Measurements from ENCODE around the gene BCAR3.
"Not testable (repeated sequence)": the region's sequence is repeated elsewhere in the genome, so short reads cannot be mapped to it uniquely, and the experiment has no call there.

Gene BCAR3

GRCh38 chr1:93576746-93577145 lies 104.9 kb downstream of the BCAR3 start:
- no peak for DNase-seq (ENCODE audit: low spot score)

DNA sequence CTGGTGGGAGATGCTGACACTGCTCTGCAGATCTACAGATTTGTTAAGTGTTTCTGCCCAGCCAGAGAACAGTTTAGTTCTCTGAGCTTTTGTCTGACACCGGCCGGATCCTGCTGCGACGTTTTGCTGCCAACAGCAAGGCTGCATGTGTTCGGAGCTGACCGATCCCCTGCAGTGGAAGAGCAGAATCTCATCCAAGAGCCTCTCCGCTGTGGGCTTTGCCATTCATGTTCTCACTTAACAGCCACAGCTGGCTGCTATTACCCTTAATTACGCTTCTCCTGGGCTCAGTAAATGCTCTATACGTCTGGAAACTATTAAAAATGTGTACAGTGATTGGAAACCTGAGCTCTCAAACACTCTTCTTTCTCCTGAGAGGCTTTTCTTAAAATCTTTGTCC lies 105.3 kb downstream of the BCAR3 start:
- peak; percentile 39 for DNase-seq (ENCODE audit: low spot score)

DNA sequence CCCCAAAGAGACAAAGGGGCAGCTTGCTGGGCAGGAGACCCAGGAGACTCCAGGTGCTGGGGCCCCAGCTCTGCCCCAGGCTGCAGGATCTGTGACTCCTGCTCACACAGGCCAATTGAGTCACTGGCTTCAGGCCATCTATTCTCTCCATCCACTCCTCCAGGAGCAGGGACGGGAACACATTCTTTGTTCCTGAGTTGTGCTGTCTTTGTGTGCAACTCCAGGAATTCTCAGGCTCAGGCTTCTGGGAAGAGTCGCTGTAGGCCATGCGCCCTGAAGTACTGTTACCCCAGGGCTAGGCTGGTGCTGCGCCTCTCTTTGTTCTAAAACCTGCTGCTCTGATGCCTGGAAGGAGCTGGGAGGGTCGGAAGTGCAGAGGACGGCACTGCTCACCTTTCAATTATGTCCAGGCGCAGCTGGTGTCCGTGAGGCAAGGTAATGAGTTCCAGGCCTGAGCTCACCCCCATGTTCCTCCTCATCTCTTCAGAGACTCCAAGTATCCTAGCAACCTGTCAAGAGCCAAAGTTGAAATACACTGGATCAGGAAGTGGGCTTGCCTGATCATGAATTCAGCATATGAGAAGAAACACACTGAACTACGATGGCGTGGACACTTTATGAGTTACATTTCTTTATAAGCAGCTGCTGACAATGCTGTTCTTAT lies 105.9 kb downstream of the BCAR3 start:
- no peak for DNase-seq (ENCODE audit: low spot score)

- DNase-seq (ENCODE audit: low spot score), result no peak
Observed at GRCh38 chr1:93574991-93575390, 106.6 kb downstream of the BCAR3 start.

- no peak for DNase-seq (ENCODE audit: low spot score)
Observed at GRCh38 chr1:93574511-93574910, 107.1 kb downstream of the BCAR3 start.

- no peak for DNase-seq (ENCODE audit: low spot score)
Observed at GRCh38 chr1:93573940-93574469, 107.6 kb downstream of the BCAR3 start.

DNA sequence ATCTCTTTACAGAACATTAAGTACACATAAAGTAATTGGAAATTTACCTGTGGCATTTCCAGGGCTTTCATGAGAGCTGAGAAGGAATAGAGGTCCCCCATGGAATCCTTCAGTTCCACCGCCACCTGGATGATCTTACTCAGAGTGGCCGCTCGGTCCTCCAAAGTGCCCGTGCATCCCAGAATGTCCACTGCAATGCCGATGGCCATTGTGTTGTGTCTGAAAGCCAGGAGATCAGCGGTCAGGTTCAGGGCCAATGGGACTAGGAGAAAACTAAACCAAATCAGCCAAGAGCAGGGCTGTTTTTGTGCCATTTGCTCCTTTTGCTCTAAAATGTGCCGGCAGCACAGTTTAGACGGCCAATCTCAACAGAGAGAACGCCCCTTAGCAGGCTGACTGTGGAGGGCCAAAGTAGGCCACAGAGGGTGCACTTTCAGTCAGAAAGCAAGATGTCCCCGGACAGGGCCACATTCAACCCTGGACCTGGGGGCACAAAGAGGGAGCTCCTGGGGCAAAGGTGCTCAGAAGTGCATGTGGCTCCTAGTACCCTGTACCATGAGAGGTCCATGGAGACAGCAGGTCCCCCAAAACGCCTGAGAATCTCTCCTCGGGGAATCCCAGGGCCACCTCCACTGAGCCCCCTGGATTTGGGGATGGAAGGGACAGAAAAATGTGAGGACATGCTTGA lies 109.9 kb downstream of the BCAR3 start:
- DNase-seq (ENCODE audit: low spot score), result no peak

- no peak for DNase-seq (ENCODE audit: low spot score)
Observed at GRCh38 chr1:93569489-93569888, 112.1 kb downstream of the BCAR3 start.

GRCh38 chr1:93567255-93567918 lies 114.2 kb downstream of the BCAR3 start:
- DNase-seq (ENCODE audit: low spot score), result no peak

DNA sequence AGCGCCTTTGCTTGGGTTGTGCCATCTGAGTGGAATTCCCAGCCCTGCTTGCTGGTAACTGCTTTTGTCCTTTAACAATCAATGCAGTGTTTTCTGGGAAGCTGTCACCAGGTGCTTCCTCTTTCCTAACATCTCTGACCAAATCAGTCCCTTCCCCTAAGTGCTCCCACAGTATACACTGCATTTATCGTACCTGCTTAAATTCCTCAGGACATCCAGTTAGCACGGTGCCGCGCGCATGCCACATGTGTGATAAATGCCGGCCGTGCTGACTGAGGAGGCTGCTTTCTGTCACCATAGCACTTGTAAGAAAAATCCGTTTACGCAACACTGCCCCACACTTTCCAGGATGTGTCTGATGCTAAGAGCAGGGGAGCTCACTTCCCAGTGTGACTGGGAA lies 115.4 kb downstream of the BCAR3 start:
- no peak for DNase-seq (ENCODE audit: low spot score)

DNA sequence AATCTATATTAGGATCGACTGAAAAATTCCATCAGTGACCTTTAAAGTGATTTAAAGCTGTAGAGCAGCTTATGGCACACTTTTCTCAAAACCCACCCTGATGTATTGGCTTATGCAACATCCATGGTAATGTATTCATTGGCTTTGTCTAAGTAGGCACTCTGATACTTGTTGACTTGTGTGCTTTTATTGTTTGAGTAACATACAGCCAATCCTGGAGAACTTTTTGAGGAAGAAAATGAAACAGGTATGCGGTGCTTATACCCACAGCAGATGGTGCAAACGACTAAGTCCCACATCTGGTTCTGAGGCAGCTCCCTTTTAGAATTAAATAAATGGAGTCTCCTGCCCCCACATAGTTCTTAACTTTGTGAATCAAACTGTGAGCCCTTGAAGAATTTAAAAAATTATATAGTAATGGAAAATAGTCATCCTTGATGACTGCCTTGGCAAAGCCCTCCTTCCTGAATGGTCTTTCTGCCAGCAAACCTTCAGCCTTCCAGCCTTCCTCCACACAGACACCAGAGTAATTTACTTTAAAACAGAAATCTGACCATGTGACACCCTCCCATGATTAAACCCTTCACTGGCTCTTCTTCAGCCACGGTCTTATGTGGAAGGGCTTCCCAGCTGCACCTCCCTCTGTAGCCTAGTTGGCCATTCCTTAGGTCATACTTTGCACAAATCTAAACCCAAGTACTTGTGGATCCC lies 116.0 kb downstream of the BCAR3 start:
- DNase-seq (ENCODE audit: low spot score), result no peak

DNA sequence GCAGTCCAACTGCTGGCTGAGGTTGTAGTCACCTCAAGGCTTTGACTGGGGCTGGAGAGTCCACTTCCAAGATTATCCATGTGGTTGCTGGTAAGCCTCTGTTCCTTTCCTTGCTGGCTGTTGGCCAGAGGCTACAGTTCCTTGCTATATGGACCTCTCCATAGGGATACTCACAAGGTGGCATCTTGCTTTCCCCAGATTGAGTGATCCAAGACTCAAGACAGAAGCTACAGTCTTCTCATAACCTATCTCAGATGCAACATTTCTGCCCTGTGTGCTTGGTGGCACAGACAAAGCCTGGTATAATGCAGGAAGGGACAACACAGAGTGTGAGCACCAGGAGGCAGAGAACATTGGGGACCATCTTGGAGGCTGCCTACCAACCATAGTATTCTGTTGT lies 121.9 kb downstream of the BCAR3 start:
- DNase-seq (ENCODE audit: low spot score), result no peak

- DNase-seq (ENCODE audit: low spot score), result no peak
Observed at GRCh38 chr1:93559045-93559444, 122.6 kb downstream of the BCAR3 start.

DNA sequence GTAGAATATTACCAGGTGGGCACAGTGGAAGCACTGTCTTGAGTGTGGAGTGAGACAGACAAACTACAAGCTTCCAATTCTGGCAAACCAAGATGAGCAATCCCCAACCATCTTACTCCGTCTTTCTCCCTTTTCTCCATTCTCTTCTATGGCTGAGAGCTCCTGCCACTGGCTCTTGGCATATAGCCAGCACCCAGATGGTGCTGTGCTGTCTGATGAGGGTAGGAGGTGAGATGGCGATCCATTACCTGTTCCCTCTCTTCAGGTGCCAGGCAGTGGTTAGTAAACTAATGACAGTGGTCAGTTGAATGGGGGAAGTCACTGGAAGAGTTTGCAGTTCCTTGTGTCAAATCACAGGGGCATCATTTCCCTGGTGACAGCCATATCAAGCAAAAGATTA lies 125.3 kb downstream of the BCAR3 start:
- peak; percentile 58 for DNase-seq (ENCODE audit: low spot score)

GRCh38 chr1:93554883-93555872 lies 126.5 kb downstream of the BCAR3 start:
- DNase-seq (ENCODE audit: low spot score), result no peak

GRCh38 chr1:93553886-93554490 lies 127.6 kb downstream of the BCAR3 start:
- not testable (repeated sequence) for DNase-seq (ENCODE audit: low spot score)

DNA sequence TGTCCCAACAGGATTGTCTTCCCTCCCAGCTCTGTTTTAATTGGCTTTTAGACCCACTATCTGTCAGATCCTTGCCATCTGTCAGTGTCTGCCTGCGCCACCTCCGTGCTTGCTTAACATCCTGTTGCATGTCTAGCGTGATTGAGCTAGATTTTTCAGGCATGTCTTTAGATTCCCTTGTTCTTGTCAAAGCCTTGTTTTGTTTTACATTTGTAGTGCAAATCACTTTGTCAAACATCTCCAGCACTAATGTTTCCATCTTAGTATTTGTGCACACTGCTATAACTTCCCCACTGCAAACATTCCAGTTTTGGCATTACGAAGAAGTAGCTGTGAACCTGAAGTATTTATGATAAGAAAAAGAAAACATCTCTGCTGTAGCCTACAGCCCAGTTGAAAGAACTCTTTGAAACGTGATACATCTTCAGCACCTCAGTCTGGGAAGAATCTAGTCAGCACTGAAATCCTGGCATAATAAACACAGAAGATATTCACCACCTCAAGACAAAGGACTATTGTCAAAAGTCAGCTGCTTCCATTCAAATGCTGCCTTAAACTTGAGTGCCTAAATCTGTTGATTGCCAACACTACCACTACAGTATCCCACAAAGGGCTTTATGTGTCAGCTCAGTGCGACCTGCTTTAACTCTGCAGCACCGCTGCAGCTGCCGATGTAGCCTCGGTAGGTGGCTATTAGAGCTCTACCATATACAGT lies 128.7 kb downstream of the BCAR3 start:
- DNase-seq (ENCODE audit: low spot score), result no peak

DNA sequence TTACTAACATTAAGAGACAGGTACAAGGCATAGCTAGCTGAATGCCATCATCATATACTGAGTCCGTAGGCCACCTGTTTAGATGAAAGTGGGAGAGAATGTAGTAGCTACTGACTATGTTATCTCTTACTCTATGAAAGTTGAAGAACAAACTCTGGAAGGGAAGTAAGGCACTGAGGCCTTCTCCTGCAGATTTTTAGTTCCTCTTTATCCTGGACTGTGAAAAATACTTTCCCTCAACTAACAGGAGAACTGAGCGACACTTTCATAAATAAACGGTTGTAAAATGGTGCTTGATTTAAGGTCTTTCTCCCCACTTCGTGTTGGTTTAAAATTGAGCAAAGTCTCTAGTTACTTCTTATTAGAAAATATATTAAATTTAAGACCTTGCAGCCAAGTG lies 131.8 kb downstream of the BCAR3 start:
- DNase-seq (ENCODE audit: low spot score), result no peak

DNA sequence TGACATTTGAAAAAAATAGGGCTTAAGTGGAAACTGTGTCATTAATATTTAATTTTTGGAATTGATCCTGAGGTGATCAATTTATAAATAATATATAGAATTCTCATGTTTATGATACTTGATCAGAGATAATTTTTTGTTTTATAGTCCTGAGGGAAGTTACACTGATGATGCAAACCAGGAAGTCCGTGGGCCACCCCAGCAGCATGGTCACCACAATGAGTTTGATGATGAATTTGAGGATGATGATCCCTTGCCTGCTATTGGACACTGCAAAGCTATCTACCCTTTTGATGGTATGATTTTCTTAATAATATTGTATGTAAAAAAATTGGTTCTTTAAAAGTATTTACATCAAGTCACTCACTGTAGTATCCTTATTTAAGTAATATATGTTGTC lies 132.5 kb downstream of the BCAR3 start:
- no peak for DNase-seq (ENCODE audit: low spot score)
